Activated T-helper 9 cell treated with anti-CD3 and anti-CD28 coated beads, Interleukin-2, amount 50 U/mL, for 16 hours (primary cell): ENCODE measurements around the gene EEIG1.

ENCODE experiments used
- DNase-seq: peaks from one replicate; pipeline ENCODE4 v3.0.0-alpha.2; 2020; ENCODE audit warnings: low read depth

The EEIG1 gene

GRCh38 chr9:127941062-127941960 is 39.5 kb downstream of the EEIG1 start:
- DNase-seq: no peak

GRCh38 chr9:127940593-127940992 is 40.2 kb downstream of the EEIG1 start:
- DNase-seq: no peak

- no peak for DNase-seq
Observed at GRCh38 chr9:127938298-127938690, 42.5 kb downstream of the EEIG1 start.

GRCh38 chr9:127937388-127938297 is 43.1 kb downstream of the EEIG1 start, which contains the start of gene DPM2:
Gene DPM2, minus strand, starts transcription at chr9:127937854. Its CDS starts 34 bp downstream, at chr9:127937820.
- peak; percentile 80 for DNase-seq

- no peak for DNase-seq
Observed at GRCh38 chr9:127937056-127937387, 43.8 kb downstream of the EEIG1 start.

- no peak for DNase-seq
Observed at GRCh38 chr9:127936347-127936852, 44.4 kb downstream of the EEIG1 start.

- no peak for DNase-seq
Observed at GRCh38 chr9:127935765-127936221, 45.0 kb downstream of the EEIG1 start.

GRCh38 chr9:127934986-127935385 is 45.8 kb downstream of the EEIG1 start:
- no peak for DNase-seq

GRCh38 chr9:127934248-127934647 is 46.5 kb downstream of the EEIG1 start:
- no peak for DNase-seq

- no peak for DNase-seq
Observed at GRCh38 chr9:127931092-127931881, 49.5 kb downstream of the EEIG1 start.
